Measurements from ENCODE around the gene CYB5B. TPM values are rescaled to one million over a fixed set of nuclear protein-coding genes. Genes with fewer than 3 reads are reported as not detected.

CYB5B gene
- total RNA-seq, 8 experiments from 2014 or later, result 26.4 to 139 (median 81.4) TPM

GRCh38 chr16:69467080-69467479, 42.7 kb downstream of the CYB5B start:
- Histone ChIP-seq H3K27ac (no peak overlapping the region), H3K4me1 (replicated peaks in 1 of 2) (no peaks in the 10 kb centered on the region), H3K4me3 (no peak overlapping the region)
- no peak for ATAC-seq (replicated peaks in 6 of 8)
- in situ Hi-C loops (cut with MboI; ENCODE audit: low pct_unique_long_range_greater_than_20kb in 2 of 9, low sequenced_read_pairs in 9 of 9, unreplicated experiment in 9 of 9), result no loop called here
- 11 to 100% (median 80%) methylated on average over 1 of the region's 1 CpG; no CpG with 5 or more reads in 3 of the 10 experiments for WGBS, 10 experiments

- Histone ChIP-seq H3K4me1 (replicated peaks in 1 of 2) (no peaks in the 10 kb centered on the region), H3K27ac (no peak overlapping the region), H3K4me3 (no peak overlapping the region)
- ATAC-seq (replicated peaks in 6 of 8), result no peak
- WGBS, 10 experiments, result 60 to 100% (median 94%) methylated on average over 1 to 5 of the region's 8 CpGs; no CpG with 5 or more reads in 3 of the 10 experiments
- in situ Hi-C loops (cut with MboI; ENCODE audit: low pct_unique_long_range_greater_than_20kb in 2 of 9, low sequenced_read_pairs in 9 of 9, unreplicated experiment in 9 of 9), result no loop called here
Observed at GRCh38 chr16:69467531-69468204, 43.2 kb downstream of the CYB5B start.

GRCh38 chr16:69469807-69470561, 45.6 kb downstream of the CYB5B start:
- H3K4me1 ChIP-seq (replicated peaks in 1 of 2), result no peaks in the 10 kb centered on the region
- H3K27ac ChIP-seq, result no peak overlapping the region
- in situ Hi-C loops (cut with MboI; ENCODE audit: low pct_unique_long_range_greater_than_20kb in 2 of 9, low sequenced_read_pairs in 9 of 9, unreplicated experiment in 9 of 9), result no loop called here
- H3K4me3 ChIP-seq, result no peak overlapping the region
- no peak for ATAC-seq (replicated peaks in 6 of 8)
- 89 to 100% (median 100%) methylated on average over 1 to 3 of the region's 4 CpGs; no CpG with 5 or more reads in 3 of the 10 experiments for WGBS, 10 experiments

- Histone ChIP-seq H3K4me1 (replicated peaks in 1 of 2) (no peaks in the 10 kb centered on the region), H3K4me3 (no peak overlapping the region), H3K27ac (no peak overlapping the region)
- WGBS, 10 experiments, result 100% methylated on average over 1 of the region's 1 CpG; no CpG with 5 or more reads in 7 of the 10 experiments
- in situ Hi-C loops (cut with MboI; ENCODE audit: low pct_unique_long_range_greater_than_20kb in 2 of 9, low sequenced_read_pairs in 9 of 9, unreplicated experiment in 9 of 9), result no loop called here
- ATAC-seq (replicated peaks in 6 of 8), result no peak
Observed at GRCh38 chr16:69471121-69471520, 46.7 kb downstream of the CYB5B start.

GRCh38 chr16:69474408-69474807, 50.0 kb downstream of the CYB5B start:
- Histone ChIP-seq H3K27ac (no peak overlapping the region), H3K4me3 (no peak overlapping the region), H3K4me1 (replicated peaks in 1 of 2) (no peaks in the 10 kb centered on the region)
- in situ Hi-C loops (cut with MboI; ENCODE audit: low pct_unique_long_range_greater_than_20kb in 2 of 9, low sequenced_read_pairs in 9 of 9, unreplicated experiment in 9 of 9), result no loop called here
- no peak for ATAC-seq (replicated peaks in 6 of 8)

GRCh38 chr16:69476920-69477443, 52.6 kb downstream of the CYB5B start:
- no peak overlapping the region for H3K4me3 ChIP-seq
- in situ Hi-C loops (cut with MboI; ENCODE audit: low pct_unique_long_range_greater_than_20kb in 2 of 9, low sequenced_read_pairs in 9 of 9, unreplicated experiment in 9 of 9), result no loop called here
- WGBS, 10 experiments, result 0 to 78% (median 20%) methylated on average over 1 of the region's 1 CpG; no CpG with 5 or more reads in 5 of the 10 experiments
- ATAC-seq (replicated peaks in 6 of 8), result peak in 5 of 8 experiments; percentile 17 to 55 (median 46)
- H3K27ac ChIP-seq, result no peak overlapping the region
- H3K4me1 ChIP-seq (replicated peaks in 1 of 2), result peaks cover 0 to 4% of the 10 kb centered on the region in 2 donors

GRCh38 chr16:69477546-69477945, 53.1 kb downstream of the CYB5B start:
- no peak for ATAC-seq (replicated peaks in 6 of 8)
- 16 to 94% (median 82%) methylated on average over 2 to 6 of the region's 6 CpGs; no CpG with 5 or more reads in 1 of the 10 experiments for WGBS, 10 experiments

GRCh38 chr16:69478685-69479084, 54.3 kb downstream of the CYB5B start:
- Histone ChIP-seq H3K4me3 (no peak overlapping the region), H3K4me1 (replicated peaks in 1 of 2) (peaks cover 0 to 8% of the 10 kb centered on the region in 2 donors), H3K27ac (no peak overlapping the region)
- no peak for ATAC-seq (replicated peaks in 6 of 8)
- WGBS, 10 experiments, result 40 to 96% (median 87%) methylated on average over 1 to 5 of the region's 6 CpGs; no CpG with 5 or more reads in 2 of the 10 experiments
- in situ Hi-C loops (cut with MboI; ENCODE audit: low pct_unique_long_range_greater_than_20kb in 2 of 9, low sequenced_read_pairs in 9 of 9, unreplicated experiment in 9 of 9), result no loop called here

More at GRCh38 chr16:69477546-69477945, 53.1 kb downstream of the CYB5B start:
- in situ Hi-C loops (cut with MboI; ENCODE audit: low pct_unique_long_range_greater_than_20kb in 2 of 9, low sequenced_read_pairs in 9 of 9, unreplicated experiment in 9 of 9), result no loop called here
- H3K27ac ChIP-seq, result no peak overlapping the region
- peaks cover 0 to 6% of the 10 kb centered on the region in 2 donors for H3K4me1 ChIP-seq (replicated peaks in 1 of 2)
- H3K4me3 ChIP-seq, result no peak overlapping the region

GRCh38 chr16:69479775-69480174, 55.4 kb downstream of the CYB5B start:
- H3K4me1 ChIP-seq (replicated peaks in 1 of 2), result peaks cover 0 to 8% of the 10 kb centered on the region in 2 donors
- H3K27ac ChIP-seq, result no peak overlapping the region
- in situ Hi-C loops (cut with MboI; ENCODE audit: low pct_unique_long_range_greater_than_20kb in 2 of 9, low sequenced_read_pairs in 9 of 9, unreplicated experiment in 9 of 9), result no loop called here
- H3K4me3 ChIP-seq, result no peak overlapping the region
- no peak for ATAC-seq (replicated peaks in 6 of 8)
- 67 to 100% (median 92%) methylated on average over 1 to 3 of the region's 3 CpGs; no CpG with 5 or more reads in 1 of the 10 experiments for WGBS, 10 experiments

- 12 to 92% (median 69%) methylated on average over 1 to 9 of the region's 12 CpGs; no CpG with 5 or more reads in 4 of the 10 experiments for WGBS, 10 experiments
- Histone ChIP-seq H3K27ac (no peak overlapping the region), H3K4me1 (replicated peaks in 1 of 2) (peaks cover 0 to 8% of the 10 kb centered on the region in 2 donors), H3K4me3 (no peak overlapping the region)
- ATAC-seq (replicated peaks in 6 of 8), result peak in 3 of 8 experiments; percentile 91 to 98 (median 95)
- in situ Hi-C loops (cut with MboI; ENCODE audit: low pct_unique_long_range_greater_than_20kb in 2 of 9, low sequenced_read_pairs in 9 of 9, unreplicated experiment in 9 of 9), result no loop called here
Observed at GRCh38 chr16:69481901-69482341, 57.5 kb downstream of the CYB5B start.

GRCh38 chr16:69482410-69482991, 58.1 kb downstream of the CYB5B start:
- ATAC-seq (replicated peaks in 6 of 8), result peak in 4 of 8 experiments; percentile 43 to 65 (median 56)
- WGBS, 10 experiments, result 6 to 100% (median 65%) methylated on average over 1 to 7 of the region's 10 CpGs; no CpG with 5 or more reads in 2 of the 10 experiments
- H3K4me1 ChIP-seq (replicated peaks in 1 of 2), result peaks cover 0 to 8% of the 10 kb centered on the region in 2 donors
- in situ Hi-C loops (cut with MboI; ENCODE audit: low pct_unique_long_range_greater_than_20kb in 2 of 9, low sequenced_read_pairs in 9 of 9, unreplicated experiment in 9 of 9), result no loop called here
- H3K27ac ChIP-seq, result no peak overlapping the region
- no peak overlapping the region for H3K4me3 ChIP-seq

GRCh38 chr16:69483611-69484010, 59.2 kb downstream of the CYB5B start:
- in situ Hi-C loops (cut with MboI; ENCODE audit: low pct_unique_long_range_greater_than_20kb in 2 of 9, low sequenced_read_pairs in 9 of 9, unreplicated experiment in 9 of 9), result no loop called here
- Histone ChIP-seq H3K27ac (no peak overlapping the region), H3K4me1 (replicated peaks in 1 of 2) (peaks cover 0 to 8% of the 10 kb centered on the region in 2 donors), H3K4me3 (no peak overlapping the region)
- ATAC-seq (replicated peaks in 6 of 8), result no peak
- 14 to 100% (median 78%) methylated on average over 1 to 5 of the region's 5 CpGs; no CpG with 5 or more reads in 2 of the 10 experiments for WGBS, 10 experiments

GRCh38 chr16:69485361-69485760, 60.9 kb downstream of the CYB5B start:
- in situ Hi-C loops (cut with MboI; ENCODE audit: low pct_unique_long_range_greater_than_20kb in 2 of 9, low sequenced_read_pairs in 9 of 9, unreplicated experiment in 9 of 9), result no loop called here
- ATAC-seq (replicated peaks in 6 of 8), result no peak
- H3K27ac ChIP-seq, result no peak overlapping the region
- 80 to 100% (median 100%) methylated on average over 1 to 2 of the region's 2 CpGs; no CpG with 5 or more reads in 2 of the 10 experiments for WGBS, 10 experiments
- H3K4me3 ChIP-seq, result no peak overlapping the region
- peaks cover 0 to 8% of the 10 kb centered on the region in 2 donors for H3K4me1 ChIP-seq (replicated peaks in 1 of 2)
